HEK293 (cell line): ENCODE data around the gene KCNC4.
A peak's percentile ranks its signal among the peaks of the same experiment; 100 is the strongest.

Experiments used
- BCL11A ChIP-seq: fragments of 450-650 bp; formaldehyde crosslinking; IDR thresholded peaks from 2 replicates; pipeline ENCODE4 v1.5.1; 2016; ENCODE audit warnings: low read depth, missing biosample characterization, missing genetic modification characterization
- GLI4 ChIP-seq: fragments of 450-650 bp; formaldehyde crosslinking; IDR thresholded peaks from 2 replicates; pipeline ENCODE4 v1.5.1; 2016; ENCODE audit warnings: missing biosample characterization, missing genetic modification characterization
- GLIS2 ChIP-seq: fragments of 450-650 bp; formaldehyde crosslinking; IDR thresholded peaks from 2 replicates; pipeline ENCODE4 v1.5.1; 2016; ENCODE audit warnings: missing biosample characterization, missing genetic modification characterization
- KLF10 ChIP-seq: fragments of 450-650 bp; IDR thresholded peaks from 2 replicates; pipeline ENCODE4 v1.5.1; 2018; ENCODE audit warnings: missing biosample characterization, mild to moderate bottlenecking, missing genetic modification characterization
- SCRT2 ChIP-seq: fragments of 450-650 bp; formaldehyde crosslinking; IDR thresholded peaks from 2 replicates; pipeline ENCODE4 v1.5.1; 2016; ENCODE audit warnings: missing biosample characterization, missing genetic modification characterization
- TRIM28 ChIP-seq: IDR thresholded peaks from 2 replicates; pipeline ENCODE4 v1.6.1; 2011; ENCODE audit warnings: low read length, control low read depth, borderline replicate concordance
- ZBTB17 ChIP-seq: fragments of 450-650 bp; formaldehyde crosslinking; IDR thresholded peaks from 2 replicates; pipeline ENCODE4 v1.5.1; 2016; ENCODE audit warnings: missing biosample characterization, missing genetic modification characterization
- ZBTB8A ChIP-seq: fragments of 450-650 bp; formaldehyde crosslinking; IDR thresholded peaks from 2 replicates; pipeline ENCODE4 v1.5.1; 2016; ENCODE audit warnings: missing biosample characterization, missing genetic modification characterization
- ZFP3 ChIP-seq: fragments of 450-650 bp; formaldehyde crosslinking; IDR thresholded peaks from 2 replicates; pipeline ENCODE4 v1.5.1; 2016; ENCODE audit warnings: low read depth, missing biosample characterization, missing genetic modification characterization
- ZIC2 ChIP-seq: fragments of 450-650 bp; formaldehyde crosslinking; IDR thresholded peaks from 2 replicates; pipeline ENCODE4 v1.5.1; 2016; ENCODE audit warnings: missing biosample characterization, missing genetic modification characterization
- ZNF16 ChIP-seq: fragments of 450-650 bp; formaldehyde crosslinking; IDR thresholded peaks from 2 replicates; pipeline ENCODE4 v1.5.1; 2016; ENCODE audit warnings: low read depth, missing biosample characterization, missing genetic modification characterization
- ZNF175 ChIP-seq: fragments of 450-650 bp; formaldehyde crosslinking; IDR thresholded peaks from 2 replicates; pipeline ENCODE4 v1.5.1; 2016; ENCODE audit warnings: missing biosample characterization, missing genetic modification characterization
- ZNF2 ChIP-seq: fragments of 450-650 bp; formaldehyde crosslinking; IDR thresholded peaks from 2 replicates; pipeline ENCODE4 v1.5.1; 2016; ENCODE audit warnings: missing biosample characterization, missing genetic modification characterization
- ZNF23 ChIP-seq: fragments of 450-650 bp; formaldehyde crosslinking; IDR thresholded peaks from 2 replicates; pipeline ENCODE4 v1.5.1; 2016; ENCODE audit warnings: missing biosample characterization, missing genetic modification characterization, borderline replicate concordance
- ZNF311 ChIP-seq: fragments of 450-650 bp; formaldehyde crosslinking; IDR thresholded peaks from 2 replicates; pipeline ENCODE4 v1.5.1; 2017; ENCODE audit warnings: missing biosample characterization, missing genetic modification characterization, borderline replicate concordance
- ZNF341 ChIP-seq: fragments of 450-650 bp; formaldehyde crosslinking; IDR thresholded peaks from 2 replicates; pipeline ENCODE4; 2016; ENCODE audit warnings: low read depth, missing biosample characterization, missing genetic modification characterization
- ZNF350 ChIP-seq: fragments of 450-650 bp; formaldehyde crosslinking; IDR thresholded peaks from 2 replicates; pipeline ENCODE4 v1.5.0; 2017; ENCODE audit warnings: missing biosample characterization, mild to moderate bottlenecking, missing genetic modification characterization
- ZNF473 ChIP-seq: fragments of 450-650 bp; formaldehyde crosslinking; IDR thresholded peaks from 2 replicates; pipeline ENCODE4 v1.5.1; 2017; ENCODE audit warnings: missing biosample characterization, missing genetic modification characterization
- ZNF48 ChIP-seq: fragments of 450-650 bp; formaldehyde crosslinking; IDR thresholded peaks from 2 replicates; pipeline ENCODE4 v1.5.1; 2016; ENCODE audit warnings: missing biosample characterization, missing genetic modification characterization
- ZNF544 ChIP-seq: fragments of 450-650 bp; formaldehyde crosslinking; IDR thresholded peaks from 2 replicates; pipeline ENCODE4 v1.5.0; 2017; ENCODE audit warnings: missing biosample characterization, missing genetic modification characterization
- ZNF768 ChIP-seq: fragments of 450-650 bp; formaldehyde crosslinking; IDR thresholded peaks from 2 replicates; pipeline ENCODE4 v1.5.1; 2018; ENCODE audit warnings: missing biosample characterization, mild to moderate bottlenecking, missing genetic modification characterization
- ZNF785 ChIP-seq: fragments of 450-650 bp; formaldehyde crosslinking; IDR thresholded peaks from 2 replicates; pipeline ENCODE4 v1.5.1; 2016; ENCODE audit warnings: missing biosample characterization, missing genetic modification characterization
- ZNF843 ChIP-seq: fragments of 450-650 bp; formaldehyde crosslinking; IDR thresholded peaks from 2 replicates; pipeline ENCODE4 v1.5.1; 2016; ENCODE audit warnings: missing biosample characterization, missing genetic modification characterization
- ZSCAN30 ChIP-seq: fragments of 450-650 bp; IDR thresholded peaks from 2 replicates; pipeline ENCODE4 v1.5.1; 2018; ENCODE audit warnings: missing biosample characterization, mild to moderate bottlenecking, missing genetic modification characterization, moderate library complexity
- TF ChIP-seq, protein P1 (sequence below): fragments of 450-650 bp; formaldehyde crosslinking; IDR thresholded peaks from 2 replicates; pipeline ENCODE4 v1.5.1; 2017; ENCODE audit warnings: missing biosample characterization, missing genetic modification characterization
- TF ChIP-seq, protein P2 (sequence below): fragments of 450-650 bp; formaldehyde crosslinking; IDR thresholded peaks from 2 replicates; pipeline ENCODE4 v1.5.1; 2016; ENCODE audit warnings: missing biosample characterization, missing genetic modification characterization
- TF ChIP-seq, protein P3 (sequence below): fragments of 450-650 bp; formaldehyde crosslinking; IDR thresholded peaks from 2 replicates; pipeline ENCODE4 v1.5.1; 2016; ENCODE audit warnings: missing biosample characterization, missing genetic modification characterization
- TF ChIP-seq, protein P4 (sequence below): fragments of 450-650 bp; formaldehyde crosslinking; optimal IDR thresholded peaks from 2 replicates; pipeline ENCODE3; 2016; ENCODE audit warnings: missing biosample characterization, mild to moderate bottlenecking, missing genetic modification characterization
- TF ChIP-seq, protein P5 (sequence below): fragments of 450-650 bp; IDR thresholded peaks from 2 replicates; pipeline ENCODE4 v1.5.1; 2018; ENCODE audit warnings: missing biosample characterization, mild to moderate bottlenecking, missing genetic modification characterization
- TF ChIP-seq, protein P6 (sequence below): fragments of 450-650 bp; formaldehyde crosslinking; IDR thresholded peaks from 2 replicates; pipeline ENCODE4 v1.5.1; 2016; ENCODE audit warnings: missing biosample characterization, missing genetic modification characterization

KCNC4 gene

DNA sequence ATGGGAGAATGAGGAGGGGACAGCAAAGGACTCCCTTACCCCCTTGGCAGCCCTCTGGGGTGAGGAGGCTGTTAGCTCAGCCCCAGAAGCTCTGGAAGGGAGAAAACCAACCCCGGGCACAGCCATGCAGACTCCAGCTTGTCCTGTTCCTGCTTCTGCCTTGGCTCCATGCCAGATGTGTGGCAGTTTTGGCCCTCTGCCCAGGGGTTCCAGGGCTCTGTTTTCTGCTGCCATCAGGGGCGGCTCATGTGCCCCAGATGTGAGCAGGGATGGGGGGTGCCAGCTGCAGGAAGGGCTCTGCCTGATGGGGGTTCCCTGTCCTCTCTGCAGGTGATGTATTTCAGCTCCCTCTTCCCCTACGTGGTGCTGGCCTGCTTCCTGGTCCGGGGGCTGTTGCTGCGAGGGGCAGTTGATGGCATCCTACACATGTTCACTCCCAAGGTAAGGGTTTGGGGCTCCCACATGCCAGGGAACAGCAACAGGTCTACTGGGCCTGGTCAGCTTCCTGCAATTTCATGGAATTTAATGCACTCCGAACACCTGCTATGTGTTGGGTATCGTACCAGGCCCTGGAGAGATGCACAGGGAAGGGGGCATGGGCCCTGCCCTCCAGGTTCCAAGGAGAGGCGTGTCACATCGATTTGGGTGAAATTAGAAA, 33.7 kb upstream of the KCNC4 start (continued):
- TF ChIP-seq, protein P1, sequence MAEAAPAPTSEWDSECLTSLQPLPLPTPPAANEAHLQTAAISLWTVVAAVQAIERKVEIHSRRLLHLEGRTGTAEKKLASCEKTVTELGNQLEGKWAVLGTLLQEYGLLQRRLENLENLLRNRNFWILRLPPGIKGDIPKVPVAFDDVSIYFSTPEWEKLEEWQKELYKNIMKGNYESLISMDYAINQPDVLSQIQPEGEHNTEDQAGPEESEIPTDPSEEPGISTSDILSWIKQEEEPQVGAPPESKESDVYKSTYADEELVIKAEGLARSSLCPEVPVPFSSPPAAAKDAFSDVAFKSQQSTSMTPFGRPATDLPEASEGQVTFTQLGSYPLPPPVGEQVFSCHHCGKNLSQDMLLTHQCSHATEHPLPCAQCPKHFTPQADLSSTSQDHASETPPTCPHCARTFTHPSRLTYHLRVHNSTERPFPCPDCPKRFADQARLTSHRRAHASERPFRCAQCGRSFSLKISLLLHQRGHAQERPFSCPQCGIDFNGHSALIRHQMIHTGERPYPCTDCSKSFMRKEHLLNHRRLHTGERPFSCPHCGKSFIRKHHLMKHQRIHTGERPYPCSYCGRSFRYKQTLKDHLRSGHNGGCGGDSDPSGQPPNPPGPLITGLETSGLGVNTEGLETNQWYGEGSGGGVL (tag by site-specific recombination), result peak; percentile 75
- TF ChIP-seq, protein P2, sequence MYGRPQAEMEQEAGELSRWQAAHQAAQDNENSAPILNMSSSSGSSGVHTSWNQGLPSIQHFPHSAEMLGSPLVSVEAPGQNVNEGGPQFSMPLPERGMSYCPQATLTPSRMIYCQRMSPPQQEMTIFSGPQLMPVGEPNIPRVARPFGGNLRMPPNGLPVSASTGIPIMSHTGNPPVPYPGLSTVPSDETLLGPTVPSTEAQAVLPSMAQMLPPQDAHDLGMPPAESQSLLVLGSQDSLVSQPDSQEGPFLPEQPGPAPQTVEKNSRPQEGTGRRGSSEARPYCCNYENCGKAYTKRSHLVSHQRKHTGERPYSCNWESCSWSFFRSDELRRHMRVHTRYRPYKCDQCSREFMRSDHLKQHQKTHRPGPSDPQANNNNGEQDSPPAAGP, result 0 out of 2 replicates have a peak, but pooled peaks have one; percentile 13
- TF ChIP-seq ZNF311, result peak; percentile 86; the same call in 1 of the 2 replicates
- TF ChIP-seq ZNF544, result peak; percentile 98
- peak; percentile 45; the same call in 1 of the 2 replicates for TF ChIP-seq ZBTB17
- TF ChIP-seq, protein P3, sequence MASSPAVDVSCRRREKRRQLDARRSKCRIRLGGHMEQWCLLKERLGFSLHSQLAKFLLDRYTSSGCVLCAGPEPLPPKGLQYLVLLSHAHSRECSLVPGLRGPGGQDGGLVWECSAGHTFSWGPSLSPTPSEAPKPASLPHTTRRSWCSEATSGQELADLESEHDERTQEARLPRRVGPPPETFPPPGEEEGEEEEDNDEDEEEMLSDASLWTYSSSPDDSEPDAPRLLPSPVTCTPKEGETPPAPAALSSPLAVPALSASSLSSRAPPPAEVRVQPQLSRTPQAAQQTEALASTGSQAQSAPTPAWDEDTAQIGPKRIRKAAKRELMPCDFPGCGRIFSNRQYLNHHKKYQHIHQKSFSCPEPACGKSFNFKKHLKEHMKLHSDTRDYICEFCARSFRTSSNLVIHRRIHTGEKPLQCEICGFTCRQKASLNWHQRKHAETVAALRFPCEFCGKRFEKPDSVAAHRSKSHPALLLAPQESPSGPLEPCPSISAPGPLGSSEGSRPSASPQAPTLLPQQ (tag by site-specific recombination), result peak; percentile 44; the same call in 1 of the 2 replicates
- TF ChIP-seq ZFP3, result no peak
- peak; percentile 92 for TF ChIP-seq ZNF350 (tag by site-specific recombination)
- TF ChIP-seq ZSCAN30, result 0 out of 2 replicates have a peak, but pooled peaks have one; percentile 45
- no peak for TF ChIP-seq ZNF175 (tag by site-specific recombination)
- peak; percentile 89 for TF ChIP-seq ZNF341 (tag by site-specific recombination)
- peak; percentile 61 for TF ChIP-seq ZIC2 (tag by site-specific recombination)
- peak; percentile 59; the same call in 1 of the 2 replicates for TF ChIP-seq ZBTB8A
- no peak for TF ChIP-seq TRIM28
- TF ChIP-seq ZNF843 (tag by site-specific recombination), result no peak
- no peak for TF ChIP-seq ZNF48
- 0 out of 2 replicates have a peak, but pooled peaks have one; percentile 71 for TF ChIP-seq ZNF473 (tag by site-specific recombination)
- peak; percentile 81 for TF ChIP-seq SCRT2 (tag by site-specific recombination)
- TF ChIP-seq GLI4 (tag by site-specific recombination), result no peak
- TF ChIP-seq, protein P4, sequence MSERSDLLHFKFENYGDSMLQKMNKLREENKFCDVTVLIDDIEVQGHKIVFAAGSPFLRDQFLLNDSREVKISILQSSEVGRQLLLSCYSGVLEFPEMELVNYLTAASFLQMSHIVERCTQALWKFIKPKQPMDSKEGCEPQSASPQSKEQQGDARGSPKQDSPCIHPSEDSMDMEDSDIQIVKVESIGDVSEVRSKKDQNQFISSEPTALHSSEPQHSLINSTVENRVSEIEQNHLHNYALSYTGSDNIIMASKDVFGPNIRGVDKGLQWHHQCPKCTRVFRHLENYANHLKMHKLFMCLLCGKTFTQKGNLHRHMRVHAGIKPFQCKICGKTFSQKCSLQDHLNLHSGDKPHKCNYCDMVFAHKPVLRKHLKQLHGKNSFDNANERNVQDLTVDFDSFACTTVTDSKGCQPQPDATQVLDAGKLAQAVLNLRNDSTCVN (tag by site-specific recombination), result no peak
- no peak; the same call in 1 of the 2 replicates for TF ChIP-seq KLF10
- no peak for TF ChIP-seq ZNF785 (tag by site-specific recombination)
- TF ChIP-seq ZNF23 (tag by site-specific recombination), result no peak
- TF ChIP-seq GLIS2, result peak; percentile 13; the same call in 1 of the 2 replicates
- TF ChIP-seq ZNF16, result no peak
- TF ChIP-seq, protein P5, sequence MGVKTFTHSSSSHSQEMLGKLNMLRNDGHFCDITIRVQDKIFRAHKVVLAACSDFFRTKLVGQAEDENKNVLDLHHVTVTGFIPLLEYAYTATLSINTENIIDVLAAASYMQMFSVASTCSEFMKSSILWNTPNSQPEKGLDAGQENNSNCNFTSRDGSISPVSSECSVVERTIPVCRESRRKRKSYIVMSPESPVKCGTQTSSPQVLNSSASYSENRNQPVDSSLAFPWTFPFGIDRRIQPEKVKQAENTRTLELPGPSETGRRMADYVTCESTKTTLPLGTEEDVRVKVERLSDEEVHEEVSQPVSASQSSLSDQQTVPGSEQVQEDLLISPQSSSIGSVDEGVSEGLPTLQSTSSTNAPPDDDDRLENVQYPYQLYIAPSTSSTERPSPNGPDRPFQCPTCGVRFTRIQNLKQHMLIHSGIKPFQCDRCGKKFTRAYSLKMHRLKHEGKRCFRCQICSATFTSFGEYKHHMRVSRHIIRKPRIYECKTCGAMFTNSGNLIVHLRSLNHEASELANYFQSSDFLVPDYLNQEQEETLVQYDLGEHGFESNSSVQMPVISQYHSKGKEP, result peak; percentile 83; the same call in 1 of the 2 replicates
- TF ChIP-seq BCL11A (tag by site-specific recombination), result no peak
- TF ChIP-seq ZNF768, result no peak
- no peak for TF ChIP-seq ZNF2 (tag by site-specific recombination)
- TF ChIP-seq, protein P6, sequence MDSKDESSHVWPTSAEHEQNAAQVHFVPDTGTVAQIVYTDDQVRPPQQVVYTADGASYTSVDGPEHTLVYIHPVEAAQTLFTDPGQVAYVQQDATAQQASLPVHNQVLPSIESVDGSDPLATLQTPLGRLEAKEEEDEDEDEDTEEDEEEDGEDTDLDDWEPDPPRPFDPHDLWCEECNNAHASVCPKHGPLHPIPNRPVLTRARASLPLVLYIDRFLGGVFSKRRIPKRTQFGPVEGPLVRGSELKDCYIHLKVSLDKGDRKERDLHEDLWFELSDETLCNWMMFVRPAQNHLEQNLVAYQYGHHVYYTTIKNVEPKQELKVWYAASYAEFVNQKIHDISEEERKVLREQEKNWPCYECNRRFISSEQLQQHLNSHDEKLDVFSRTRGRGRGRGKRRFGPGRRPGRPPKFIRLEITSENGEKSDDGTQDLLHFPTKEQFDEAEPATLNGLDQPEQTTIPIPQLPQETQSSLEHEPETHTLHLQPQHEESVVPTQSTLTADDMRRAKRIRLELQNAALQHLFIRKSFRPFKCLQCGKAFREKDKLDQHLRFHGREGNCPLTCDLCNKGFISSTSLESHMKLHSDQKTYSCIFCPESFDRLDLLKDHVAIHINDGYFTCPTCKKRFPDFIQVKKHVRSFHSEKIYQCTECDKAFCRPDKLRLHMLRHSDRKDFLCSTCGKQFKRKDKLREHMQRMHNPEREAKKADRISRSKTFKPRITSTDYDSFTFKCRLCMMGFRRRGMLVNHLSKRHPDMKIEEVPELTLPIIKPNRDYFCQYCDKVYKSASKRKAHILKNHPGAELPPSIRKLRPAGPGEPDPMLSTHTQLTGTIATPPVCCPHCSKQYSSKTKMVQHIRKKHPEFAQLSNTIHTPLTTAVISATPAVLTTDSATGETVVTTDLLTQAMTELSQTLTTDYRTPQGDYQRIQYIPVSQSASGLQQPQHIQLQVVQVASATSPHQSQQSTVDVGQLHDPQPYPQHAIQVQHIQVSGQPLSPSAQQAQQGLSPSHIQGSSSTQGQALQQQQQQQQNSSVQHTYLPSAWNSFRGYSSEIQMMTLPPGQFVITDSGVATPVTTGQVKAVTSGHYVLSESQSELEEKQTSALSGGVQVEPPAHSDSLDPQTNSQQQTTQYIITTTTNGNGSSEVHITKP (tag by site-specific recombination), result peak; percentile 64
